ENCODE results near the gene PCDH15.

PCDH15 gene

GRCh38 chr10:54800741-54801421 is at the start of gene PCDH15:
PCDH15 (minus strand) TSS chr10:54801231; CDS start chr10:54664262, 136,969 bp downstream.
- Histone ChIP-seq H3K4me1 (ENCODE audit: insufficient read depth, low read length) (no peaks in the 10 kb centered on the region), H4K20me1 (ENCODE audit: insufficient read depth, low read length) (no peaks in the 10 kb centered on the region), H3K9me3 (ENCODE audit: insufficient read depth, low read length, severe bottlenecking) (no peaks in the 10 kb centered on the region), H3K27me3 (ENCODE audit: insufficient read depth, low read length, poor library complexity) (no peaks in the 10 kb centered on the region), H3K4me2 (ENCODE audit: insufficient read depth, low read length) (no peak within 1 kb of the TSS), H3K36me3 (ENCODE audit: insufficient read depth, low read length) (no peaks in the 10 kb centered on the region), H3K27ac (ENCODE audit: low read length) (no peak within 1 kb of the TSS), H3K79me2 (ENCODE audit: insufficient read depth, low read length) (no peaks in the 10 kb centered on the region), H3K9ac (ENCODE audit: low read depth, low read length) (no peak within 1 kb of the TSS), H3K4me3 (ENCODE audit: low read depth in 1 of 2, low read length in 2 of 2) (no peak within 1 kb of the TSS), H2AFZ (ENCODE audit: low read depth, low read length) (no peak within 1 kb of the TSS)
- no peak for ATAC-seq (ENCODE audit: insufficient read depth, low read depth)
- no peak for DNase-seq
- TF ChIP-seq CTCF (IDR thresholded peaks at IDR 0.05; ENCODE audit: borderline replicate concordance, extremely low read depth, low read length, poor library complexity, severe bottlenecking) (no peak), EZH2 (IDR thresholded peaks at IDR 0.05; ENCODE audit: borderline replicate concordance, low read depth, low read length, severe bottlenecking) (no peak)

GRCh38 chr10:54843932-54844331 is 42.9 kb upstream of the PCDH15 start:
- Histone ChIP-seq H3K36me3 (ENCODE audit: insufficient read depth, low read length) (no peaks in the 10 kb centered on the region), H2AFZ (ENCODE audit: low read depth, low read length) (no peak overlapping the region), H3K4me1 (ENCODE audit: insufficient read depth, low read length) (no peaks in the 10 kb centered on the region), H4K20me1 (ENCODE audit: insufficient read depth, low read length) (no peaks in the 10 kb centered on the region), H3K27me3 (ENCODE audit: insufficient read depth, low read length, poor library complexity) (no peaks in the 10 kb centered on the region), H3K79me2 (ENCODE audit: insufficient read depth, low read length) (no peaks in the 10 kb centered on the region), H3K4me2 (ENCODE audit: insufficient read depth, low read length) (no peak overlapping the region), H3K9me3 (ENCODE audit: insufficient read depth, low read length, severe bottlenecking) (no peaks in the 10 kb centered on the region), H3K4me3 (ENCODE audit: low read depth in 1 of 2, low read length in 2 of 2) (no peak overlapping the region), H3K9ac (ENCODE audit: low read depth, low read length) (no peak overlapping the region), H3K27ac (ENCODE audit: low read length) (no peak overlapping the region)
- DNase-seq (no peak), ATAC-seq (ENCODE audit: insufficient read depth, low read depth) (no peak)
- TF ChIP-seq EZH2 (IDR thresholded peaks at IDR 0.05; ENCODE audit: borderline replicate concordance, low read depth, low read length, severe bottlenecking) (no peak), CTCF (IDR thresholded peaks at IDR 0.05; ENCODE audit: borderline replicate concordance, extremely low read depth, low read length, poor library complexity, severe bottlenecking) (no peak)

GRCh38 chr10:54843085-54843646 is 42.1 kb upstream of the PCDH15 start:
- Histone ChIP-seq H3K79me2 (ENCODE audit: insufficient read depth, low read length) (no peaks in the 10 kb centered on the region), H4K20me1 (ENCODE audit: insufficient read depth, low read length) (no peaks in the 10 kb centered on the region), H3K4me2 (ENCODE audit: insufficient read depth, low read length) (no peak overlapping the region), H2AFZ (ENCODE audit: low read depth, low read length) (no peak overlapping the region), H3K4me1 (ENCODE audit: insufficient read depth, low read length) (no peaks in the 10 kb centered on the region), H3K9ac (ENCODE audit: low read depth, low read length) (no peak overlapping the region), H3K4me3 (ENCODE audit: low read depth in 1 of 2, low read length in 2 of 2) (no peak overlapping the region), H3K36me3 (ENCODE audit: insufficient read depth, low read length) (no peaks in the 10 kb centered on the region), H3K27me3 (ENCODE audit: insufficient read depth, low read length, poor library complexity) (no peaks in the 10 kb centered on the region), H3K9me3 (ENCODE audit: insufficient read depth, low read length, severe bottlenecking) (no peaks in the 10 kb centered on the region), H3K27ac (ENCODE audit: low read length) (no peak overlapping the region)
- no peak for ATAC-seq (ENCODE audit: insufficient read depth, low read depth)
- TF ChIP-seq EZH2 (IDR thresholded peaks at IDR 0.05; ENCODE audit: borderline replicate concordance, low read depth, low read length, severe bottlenecking) (no peak), CTCF (IDR thresholded peaks at IDR 0.05; ENCODE audit: borderline replicate concordance, extremely low read depth, low read length, poor library complexity, severe bottlenecking) (no peak)
- DNase-seq = no peak

All from DND-41 (cell line).